ENCODE results near the gene ZNF549.
A peak's percentile ranks its signal among the peaks of the same experiment; 100 is the strongest.

ZNF549 gene

GRCh38 chr19:57572415-57572947 lies 45.3 kb downstream of the ZNF549 start:
- Histone ChIP-seq H3K4me1 (ENCODE audit: insufficient read depth, insufficient read length) (no peaks in the 10 kb centered on the region), H3K27me3 (ENCODE audit: insufficient read depth, insufficient read length) (no peaks in the 10 kb centered on the region), H3K4me3 (ENCODE audit: insufficient read length, low read depth) (no peak overlapping the region), H3K9ac (ENCODE audit: insufficient read length, low read depth) (no peak overlapping the region), H3K9me3 (ENCODE audit: insufficient read depth, low read length) (peaks cover 94% of the 10 kb centered on the region), H3K36me3 (ENCODE audit: insufficient read depth, insufficient read length, low read length) (peaks cover 67% of the 10 kb centered on the region)
- DNase-seq (ENCODE audit: low read depth, low spot score), result no peak
- TF ChIP-seq YY1 (IDR thresholded peaks at IDR 0.05; ENCODE audit: insufficient read depth, insufficient read length), result no peak
- peak; percentile 94 for TF ChIP-seq ZNF274 (IDR thresholded peaks at IDR 0.05; ENCODE audit: low read depth, low read length)

GRCh38 chr19:57576661-57577060 lies 49.5 kb downstream of the ZNF549 start:
- no peak overlapping the region for H3K9ac ChIP-seq (ENCODE audit: insufficient read length, low read depth)
- H3K4me1 ChIP-seq (ENCODE audit: insufficient read depth, insufficient read length), result no peaks in the 10 kb centered on the region
- H3K27me3 ChIP-seq (ENCODE audit: insufficient read depth, insufficient read length), result no peaks in the 10 kb centered on the region
- H3K9me3 ChIP-seq (ENCODE audit: insufficient read depth, low read length), result peaks cover 69% of the 10 kb centered on the region
- no peak overlapping the region for H3K4me3 ChIP-seq (ENCODE audit: insufficient read length, low read depth)
- no peak for TF ChIP-seq SUZ12 (IDR thresholded peaks at IDR 0.05; ENCODE audit: extremely low read depth, insufficient read depth, insufficient read length)
- no peak for TF ChIP-seq ZNF274 (IDR thresholded peaks at IDR 0.05; ENCODE audit: low read depth, low read length)
- no peak for TF ChIP-seq YY1 (IDR thresholded peaks at IDR 0.05; ENCODE audit: insufficient read depth, insufficient read length)
- no peak for DNase-seq (ENCODE audit: low read depth, low spot score)
- H3K36me3 ChIP-seq (ENCODE audit: insufficient read depth, insufficient read length, low read length), result peaks cover 63% of the 10 kb centered on the region

- DNase-seq (ENCODE audit: low read depth, low spot score), result peak; percentile 96
- H3K27me3 ChIP-seq (ENCODE audit: insufficient read depth, insufficient read length), result no peaks in the 10 kb centered on the region
- H3K9ac ChIP-seq (ENCODE audit: insufficient read length, low read depth), result peak within 1 kb of the TSS; percentile 89
- no peaks in the 10 kb centered on the region for H3K4me1 ChIP-seq (ENCODE audit: insufficient read depth, insufficient read length)
- peaks cover 49% of the 10 kb centered on the region for H3K9me3 ChIP-seq (ENCODE audit: insufficient read depth, low read length)
- peak within 1 kb of the TSS; percentile 89 for H3K4me3 ChIP-seq (ENCODE audit: insufficient read length, low read depth)
- H3K36me3 ChIP-seq (ENCODE audit: insufficient read depth, insufficient read length, low read length), result peaks cover 43% of the 10 kb centered on the region
- TF ChIP-seq YY1 (IDR thresholded peaks at IDR 0.05; ENCODE audit: insufficient read depth, insufficient read length), result no peak
- no peak for TF ChIP-seq ZNF274 (IDR thresholded peaks at IDR 0.05; ENCODE audit: low read depth, low read length)
- TF ChIP-seq SUZ12 (IDR thresholded peaks at IDR 0.05; ENCODE audit: extremely low read depth, insufficient read depth, insufficient read length), result no peak
Measured at GRCh38 chr19:57578487-57579205, 51.5 kb downstream of the ZNF549 start, which contains the start of gene ZNF416. Gene ZNF416, minus strand, starts transcription at chr19:57578911. Its CDS starts 207 bp downstream, at chr19:57578704.

- Histone ChIP-seq H3K9ac (ENCODE audit: insufficient read length, low read depth) (peak overlapping the region; percentile 93), H3K9me3 (ENCODE audit: insufficient read depth, low read length) (peaks cover 28% of the 10 kb centered on the region; the same call in 1 of the 2 replicates), H3K4me1 (ENCODE audit: insufficient read depth, insufficient read length) (no peaks in the 10 kb centered on the region), H3K4me3 (ENCODE audit: insufficient read length, low read depth) (peak overlapping the region; percentile 88), H3K36me3 (ENCODE audit: insufficient read depth, insufficient read length, low read length) (peaks cover 33% of the 10 kb centered on the region), H3K27me3 (ENCODE audit: insufficient read depth, insufficient read length) (no peaks in the 10 kb centered on the region)
- DNase-seq (ENCODE audit: low read depth, low spot score), result no peak
- no peak for TF ChIP-seq SUZ12 (IDR thresholded peaks at IDR 0.05; ENCODE audit: extremely low read depth, insufficient read depth, insufficient read length)
- no peak for TF ChIP-seq ZNF274 (IDR thresholded peaks at IDR 0.05; ENCODE audit: low read depth, low read length)
- TF ChIP-seq YY1 (IDR thresholded peaks at IDR 0.05; ENCODE audit: insufficient read depth, insufficient read length), result no peak
Measured at GRCh38 chr19:57583104-57583520, 56.0 kb downstream of the ZNF549 start.

GRCh38 chr19:57583521-57584416 lies 56.6 kb downstream of the ZNF549 start, which contains the start of gene ZIK1:
Gene ZIK1, plus strand, starts transcription at chr19:57584145. Its CDS starts 212 bp downstream, at chr19:57584357.
- peak within 1 kb of the TSS; percentile 93 for H3K9ac ChIP-seq (ENCODE audit: insufficient read length, low read depth)
- H3K27me3 ChIP-seq (ENCODE audit: insufficient read depth, insufficient read length), result no peaks in the 10 kb centered on the region
- peak within 1 kb of the TSS; percentile 88 for H3K4me3 ChIP-seq (ENCODE audit: insufficient read length, low read depth)
- H3K36me3 ChIP-seq (ENCODE audit: insufficient read depth, insufficient read length, low read length), result peaks cover 40% of the 10 kb centered on the region
- H3K9me3 ChIP-seq (ENCODE audit: insufficient read depth, low read length), result peaks cover 34% of the 10 kb centered on the region; the same call in 1 of the 2 replicates
- TF ChIP-seq YY1 (IDR thresholded peaks at IDR 0.05; ENCODE audit: insufficient read depth, insufficient read length) (peak; percentile 49), SUZ12 (IDR thresholded peaks at IDR 0.05; ENCODE audit: extremely low read depth, insufficient read depth, insufficient read length) (no peak)
- peak; percentile 90 for DNase-seq (ENCODE audit: low read depth, low spot score)
- H3K4me1 ChIP-seq (ENCODE audit: insufficient read depth, insufficient read length), result no peaks in the 10 kb centered on the region

- Histone ChIP-seq H3K27me3 (ENCODE audit: insufficient read depth, insufficient read length) (no peaks in the 10 kb centered on the region), H3K9me3 (ENCODE audit: insufficient read depth, low read length) (peaks cover 55% of the 10 kb centered on the region), H3K4me3 (ENCODE audit: insufficient read length, low read depth) (no peak overlapping the region), H3K36me3 (ENCODE audit: insufficient read depth, insufficient read length, low read length) (peaks cover 77% of the 10 kb centered on the region), H3K9ac (ENCODE audit: insufficient read length, low read depth) (no peak overlapping the region), H3K4me1 (ENCODE audit: insufficient read depth, insufficient read length) (no peaks in the 10 kb centered on the region)
- DNase-seq (ENCODE audit: low read depth, low spot score), result no peak
- no peak for TF ChIP-seq SUZ12 (IDR thresholded peaks at IDR 0.05; ENCODE audit: extremely low read depth, insufficient read depth, insufficient read length)
- TF ChIP-seq YY1 (IDR thresholded peaks at IDR 0.05; ENCODE audit: insufficient read depth, insufficient read length), result no peak
- TF ChIP-seq ZNF274 (IDR thresholded peaks at IDR 0.05; ENCODE audit: low read depth, low read length), result no peak
Measured at GRCh38 chr19:57587529-57587928, 60.4 kb downstream of the ZNF549 start.
